ENCODE data around the gene INAVA. TPM values are rescaled to one million over a fixed set of nuclear protein-coding genes. Genes with fewer than 3 reads are reported as not detected.

The INAVA gene
- total RNA-seq, 4 donors from 2014 or later = 0.09 to 0.95 (median 0.12) TPM; not detected in 1

- TF ChIP-seq CTCF (IDR thresholded peaks at IDR 0.05) = no peak
- DNase-seq (ENCODE audit: low spot score) (no peak), ATAC-seq (ENCODE audit: low FRiP score) (no peak)
These were observed 25.3 kb upstream of the INAVA start for GRCh38 chr1:200869376-200869752.

DNA sequence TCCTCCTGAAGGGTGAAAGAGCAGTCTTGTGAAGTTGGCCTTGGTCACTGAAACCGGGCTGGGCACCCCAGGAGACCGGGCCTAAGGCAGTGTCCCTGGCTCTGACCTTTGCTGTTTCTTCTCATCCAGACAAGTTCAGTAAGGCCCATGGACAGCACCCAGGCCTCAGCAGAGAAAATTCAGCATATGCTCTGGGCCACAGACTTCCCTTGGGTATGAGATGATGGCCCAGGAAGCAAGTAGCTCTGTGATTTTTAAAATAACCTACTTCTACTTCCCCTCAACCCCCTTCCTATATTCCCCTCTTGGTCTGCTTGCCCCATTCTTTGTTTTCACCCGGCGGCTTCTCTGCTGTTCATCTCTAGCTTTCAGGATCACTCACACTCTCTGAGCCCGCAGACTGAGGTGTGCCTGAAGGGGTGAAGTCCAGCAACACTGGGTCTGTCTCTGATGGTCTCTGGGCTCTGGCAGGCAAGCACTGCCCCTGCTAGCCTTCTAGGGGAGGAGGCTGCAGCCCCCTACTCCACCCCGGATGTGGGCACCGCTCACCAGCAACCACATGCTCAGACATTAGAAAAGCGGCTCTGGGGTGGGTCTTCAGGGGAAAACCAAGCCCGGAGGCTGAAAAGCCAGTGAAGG, 24.8 kb upstream of the INAVA start:
- TF ChIP-seq CTCF (IDR thresholded peaks at IDR 0.05) = no peak
- no peak for DNase-seq (ENCODE audit: low spot score)
- ATAC-seq (ENCODE audit: low FRiP score) = no peak

GRCh38 chr1:200872446-200873115, 22.1 kb upstream of the INAVA start, which contains the start of gene GPR25:
TSS of gene GPR25 (plus strand) at chr1:200872981. CDS start at chr1:200873038, 57 bp downstream.
- DNase-seq (ENCODE audit: low spot score) = no peak
- no peak for TF ChIP-seq CTCF (IDR thresholded peaks at IDR 0.05)
- ATAC-seq (ENCODE audit: low FRiP score) = no peak

GRCh38 chr1:200873116-200873670, 21.5 kb upstream of the INAVA start:
- TF ChIP-seq CTCF (IDR thresholded peaks at IDR 0.05) = no peak
- ATAC-seq (ENCODE audit: low FRiP score) = no peak

GRCh38 chr1:200873671-200874397, 20.9 kb upstream of the INAVA start:
- no peak for ATAC-seq (ENCODE audit: low FRiP score)
- TF ChIP-seq CTCF (IDR thresholded peaks at IDR 0.05) = no peak
- no peak for DNase-seq (ENCODE audit: low spot score)

More at GRCh38 chr1:200873116-200873670, 21.5 kb upstream of the INAVA start:
- DNase-seq (ENCODE audit: low spot score) = no peak

DNA sequence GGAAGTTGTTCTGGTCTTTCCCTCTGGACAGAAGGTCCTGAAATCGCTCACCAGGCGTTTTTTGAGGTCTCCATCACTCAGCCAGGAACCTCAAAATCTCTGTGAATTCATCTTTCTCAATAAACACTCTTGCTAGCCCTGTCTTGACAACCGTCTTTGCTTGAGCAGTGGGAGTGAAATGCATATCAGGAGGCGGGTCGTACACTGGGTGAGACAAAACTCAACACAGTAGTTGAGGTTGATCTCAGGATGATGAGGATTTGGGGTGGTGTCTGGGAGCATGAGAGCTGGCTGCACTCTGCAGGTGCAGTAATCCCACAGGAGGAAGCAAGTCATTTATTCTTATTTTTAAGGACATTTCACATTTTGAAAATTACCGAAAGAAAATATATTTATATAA, 20.0 kb upstream of the INAVA start:
- DNase-seq (ENCODE audit: low spot score) (no peak), ATAC-seq (ENCODE audit: low FRiP score) (no peak)
- TF ChIP-seq CTCF (IDR thresholded peaks at IDR 0.05) = no peak
